Measurements from ENCODE around the gene NPAS3.

The NPAS3 gene

DNA sequence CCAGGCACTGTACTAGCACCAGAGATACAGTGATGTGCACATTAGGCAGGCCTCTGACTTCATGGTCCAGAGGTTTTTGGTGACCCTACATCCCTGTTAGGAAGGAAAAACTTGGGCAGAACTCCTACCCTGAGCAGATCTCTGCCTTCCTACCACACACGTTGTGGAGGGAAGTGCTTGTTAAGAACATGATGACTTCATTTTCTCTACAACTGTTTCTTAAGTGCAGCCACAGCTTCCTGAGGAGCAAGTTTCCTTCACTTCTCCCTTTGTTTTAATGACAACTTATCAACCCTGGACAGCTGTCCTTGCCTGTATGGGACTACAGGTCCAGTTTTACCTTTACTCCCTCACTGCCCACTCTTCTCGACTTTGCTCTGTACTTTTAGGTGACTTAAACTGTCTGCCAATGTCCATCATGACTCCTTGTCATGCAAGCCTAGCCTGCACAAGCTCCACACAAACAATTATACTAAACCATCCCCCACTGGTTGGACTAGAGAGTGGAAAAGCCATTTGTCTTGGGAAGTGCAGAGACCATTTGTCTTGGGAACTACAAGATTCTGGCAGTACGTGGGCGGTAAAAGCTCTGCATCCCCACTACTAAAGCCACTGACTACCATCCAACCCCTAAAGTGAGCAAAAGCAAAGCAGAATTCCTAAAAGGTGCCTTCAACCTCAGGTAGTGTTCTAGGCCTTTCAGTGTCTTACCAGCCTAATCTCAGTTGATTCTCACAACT lies 652.4 kb downstream of the NPAS3 start:
- no peaks in the 10 kb centered on the region for H3K27me3 Mint-ChIP-seq
- no peaks in the 10 kb centered on the region for H3K36me3 Mint-ChIP-seq (ENCODE audit: low read depth)
- DNase-seq, result no peak
- no peaks in the 10 kb centered on the region for H3K9me3 Mint-ChIP-seq
- no peak overlapping the region for H3K27ac Mint-ChIP-seq
- no peak overlapping the region for H3K4me3 Mint-ChIP-seq
- no peaks in the 10 kb centered on the region for H3K4me1 Mint-ChIP-seq (ENCODE audit: low read depth)

DNA sequence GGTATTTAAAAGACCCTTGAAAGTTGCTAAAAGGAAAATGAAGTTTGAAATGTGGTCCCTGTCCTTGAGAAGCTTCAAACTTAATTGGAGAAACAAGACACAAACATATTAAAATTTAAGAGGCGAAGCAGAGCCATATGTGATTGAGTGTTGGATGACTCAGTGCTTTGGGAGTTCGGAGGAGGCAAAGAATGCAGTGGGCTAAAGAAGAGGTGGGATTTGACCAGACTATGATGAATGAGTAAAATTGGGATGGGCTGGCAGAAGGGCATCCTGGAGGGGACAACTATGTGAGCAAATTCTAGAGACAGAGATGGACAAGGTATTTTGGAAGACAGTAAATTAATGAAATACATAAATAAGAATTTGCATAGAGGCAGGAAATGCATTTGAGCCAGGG lies 653.6 kb downstream of the NPAS3 start:
- H3K4me3 Mint-ChIP-seq, result no peak overlapping the region
- no peaks in the 10 kb centered on the region for H3K4me1 Mint-ChIP-seq (ENCODE audit: low read depth)
- H3K9me3 Mint-ChIP-seq, result no peaks in the 10 kb centered on the region
- H3K36me3 Mint-ChIP-seq (ENCODE audit: low read depth), result no peaks in the 10 kb centered on the region
- no peaks in the 10 kb centered on the region for H3K27me3 Mint-ChIP-seq
- no peak for DNase-seq
- H3K27ac Mint-ChIP-seq, result no peak overlapping the region

GRCh38 chr14:33596211-33597080 lies 657.8 kb downstream of the NPAS3 start:
- DNase-seq, result no peak
- no peaks in the 10 kb centered on the region for H3K9me3 Mint-ChIP-seq
- H3K4me3 Mint-ChIP-seq, result no peak overlapping the region
- H3K27me3 Mint-ChIP-seq, result peaks cover 11% of the 10 kb centered on the region
- H3K27ac Mint-ChIP-seq, result no peak overlapping the region
- no peaks in the 10 kb centered on the region for H3K36me3 Mint-ChIP-seq (ENCODE audit: low read depth)
- H3K4me1 Mint-ChIP-seq (ENCODE audit: low read depth), result no peaks in the 10 kb centered on the region

- no peaks in the 10 kb centered on the region for H3K36me3 Mint-ChIP-seq (ENCODE audit: low read depth)
- H3K27ac Mint-ChIP-seq, result no peak overlapping the region
- no peaks in the 10 kb centered on the region for H3K9me3 Mint-ChIP-seq
- peaks cover 13% of the 10 kb centered on the region for H3K27me3 Mint-ChIP-seq
- no peaks in the 10 kb centered on the region for H3K4me1 Mint-ChIP-seq (ENCODE audit: low read depth)
- H3K4me3 Mint-ChIP-seq, result no peak overlapping the region
- DNase-seq, result no peak
Measured at GRCh38 chr14:33598582-33598981, 659.9 kb downstream of the NPAS3 start.

DNA sequence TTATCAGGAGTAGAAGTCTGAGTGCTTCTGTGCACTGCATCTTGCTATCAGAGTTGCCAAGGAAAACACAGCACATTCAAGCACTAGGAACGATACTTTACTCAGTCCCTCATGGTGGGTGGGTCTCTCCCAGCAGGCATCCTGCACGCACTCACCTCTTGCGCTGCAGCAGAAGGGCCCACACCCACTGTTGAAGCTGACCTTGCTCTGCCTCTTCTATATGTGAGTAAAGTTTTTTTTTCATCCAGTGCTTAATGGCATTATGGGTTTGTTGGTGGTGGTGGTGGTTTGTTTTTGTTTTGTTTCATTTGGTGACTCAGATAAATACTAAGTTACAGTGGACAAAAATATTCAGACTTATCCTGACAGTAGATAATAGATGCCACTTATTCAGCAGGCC lies 663.7 kb downstream of the NPAS3 start:
- peaks cover 2% of the 10 kb centered on the region for H3K9me3 Mint-ChIP-seq
- no peak overlapping the region for H3K4me3 Mint-ChIP-seq
- peaks cover 13% of the 10 kb centered on the region for H3K27me3 Mint-ChIP-seq
- no peak for DNase-seq
- H3K36me3 Mint-ChIP-seq (ENCODE audit: low read depth), result no peaks in the 10 kb centered on the region
- no peak overlapping the region for H3K27ac Mint-ChIP-seq
- H3K4me1 Mint-ChIP-seq (ENCODE audit: low read depth), result no peaks in the 10 kb centered on the region

- H3K36me3 Mint-ChIP-seq (ENCODE audit: low read depth), result no peaks in the 10 kb centered on the region
- H3K4me3 Mint-ChIP-seq, result no peak overlapping the region
- H3K27me3 Mint-ChIP-seq, result peaks cover 2% of the 10 kb centered on the region
- peaks cover 2% of the 10 kb centered on the region for H3K9me3 Mint-ChIP-seq
- H3K27ac Mint-ChIP-seq, result no peak overlapping the region
- no peaks in the 10 kb centered on the region for H3K4me1 Mint-ChIP-seq (ENCODE audit: low read depth)
- DNase-seq, result no peak
Measured at GRCh38 chr14:33606591-33606990, 667.9 kb downstream of the NPAS3 start.

GRCh38 chr14:33609582-33609981 lies 670.9 kb downstream of the NPAS3 start:
- DNase-seq, result no peak
- no peak overlapping the region for H3K27ac Mint-ChIP-seq
- no peaks in the 10 kb centered on the region for H3K4me1 Mint-ChIP-seq (ENCODE audit: low read depth)
- peaks cover 2% of the 10 kb centered on the region for H3K9me3 Mint-ChIP-seq
- no peaks in the 10 kb centered on the region for H3K27me3 Mint-ChIP-seq
- H3K36me3 Mint-ChIP-seq (ENCODE audit: low read depth), result no peaks in the 10 kb centered on the region
- no peak overlapping the region for H3K4me3 Mint-ChIP-seq

GRCh38 chr14:33610121-33610520 lies 671.4 kb downstream of the NPAS3 start:
- Mint-ChIP-seq H3K36me3 (ENCODE audit: low read depth) (no peaks in the 10 kb centered on the region), H3K4me1 (ENCODE audit: low read depth) (no peaks in the 10 kb centered on the region), H3K9me3 (peaks cover 2% of the 10 kb centered on the region), H3K27ac (no peak overlapping the region), H3K27me3 (no peaks in the 10 kb centered on the region), H3K4me3 (no peak overlapping the region)
- no peak for DNase-seq

DNA sequence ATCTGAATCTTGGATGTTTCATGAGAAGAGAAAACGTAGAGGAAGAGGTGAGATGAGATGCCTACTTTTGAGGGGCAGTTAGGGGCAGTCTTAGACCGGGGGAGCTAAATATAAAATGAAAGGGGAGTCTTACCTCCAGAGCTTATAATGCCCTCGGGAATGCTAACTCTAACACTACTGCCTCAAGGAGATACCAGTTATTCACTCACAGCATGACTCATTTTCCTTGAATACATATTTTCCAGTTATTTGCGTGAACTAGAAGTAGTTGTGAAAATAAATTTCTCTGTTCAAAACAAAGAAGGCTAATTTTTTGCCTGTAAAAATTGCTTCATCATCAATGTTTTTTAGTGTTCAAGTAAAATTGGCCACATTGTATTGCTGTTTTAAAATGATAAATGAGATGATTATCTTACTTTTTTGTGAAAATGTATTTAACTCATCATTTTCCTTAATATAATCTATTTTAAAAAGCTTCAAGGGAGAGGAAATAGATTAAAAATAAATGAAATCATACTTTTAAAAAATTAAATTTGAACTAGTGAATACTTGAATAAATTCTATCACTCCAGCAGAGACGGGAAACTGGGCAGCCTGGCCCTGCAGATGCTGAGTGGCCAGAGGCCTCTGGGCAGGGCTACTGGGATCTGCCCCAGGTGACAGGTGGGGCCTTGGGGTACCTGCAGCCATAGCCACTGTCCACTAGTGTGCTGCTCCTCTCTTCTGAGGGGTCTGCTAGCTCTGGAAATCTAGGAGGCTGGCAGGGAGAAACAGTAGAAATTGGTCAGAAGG lies 672.9 kb downstream of the NPAS3 start:
- Mint-ChIP-seq H3K36me3 (ENCODE audit: low read depth) (no peaks in the 10 kb centered on the region), H3K27ac (no peak overlapping the region), H3K4me3 (no peak overlapping the region), H3K9me3 (no peaks in the 10 kb centered on the region), H3K4me1 (ENCODE audit: low read depth) (no peaks in the 10 kb centered on the region), H3K27me3 (no peaks in the 10 kb centered on the region)
- no peak for DNase-seq

DNA sequence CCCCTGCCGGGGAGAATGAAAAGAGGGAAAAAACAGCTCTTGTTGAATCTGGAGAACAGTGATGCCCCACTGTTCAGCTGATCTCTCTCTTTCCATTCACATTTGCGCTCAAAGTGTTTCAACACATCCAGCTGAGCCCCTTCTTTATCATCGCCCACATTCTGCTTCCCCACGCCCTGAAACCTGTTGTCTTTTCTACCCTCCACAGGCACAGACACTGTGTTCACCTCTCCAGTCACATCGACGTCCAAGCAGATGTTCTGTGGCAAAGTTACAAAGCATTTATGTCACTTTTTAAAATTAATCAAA lies 673.5 kb downstream of the NPAS3 start:
- Mint-ChIP-seq H3K4me3 (no peak overlapping the region), H3K27ac (no peak overlapping the region), H3K4me1 (ENCODE audit: low read depth) (no peaks in the 10 kb centered on the region), H3K9me3 (no peaks in the 10 kb centered on the region), H3K36me3 (ENCODE audit: low read depth) (no peaks in the 10 kb centered on the region), H3K27me3 (no peaks in the 10 kb centered on the region)
- no peak for DNase-seq

DNA sequence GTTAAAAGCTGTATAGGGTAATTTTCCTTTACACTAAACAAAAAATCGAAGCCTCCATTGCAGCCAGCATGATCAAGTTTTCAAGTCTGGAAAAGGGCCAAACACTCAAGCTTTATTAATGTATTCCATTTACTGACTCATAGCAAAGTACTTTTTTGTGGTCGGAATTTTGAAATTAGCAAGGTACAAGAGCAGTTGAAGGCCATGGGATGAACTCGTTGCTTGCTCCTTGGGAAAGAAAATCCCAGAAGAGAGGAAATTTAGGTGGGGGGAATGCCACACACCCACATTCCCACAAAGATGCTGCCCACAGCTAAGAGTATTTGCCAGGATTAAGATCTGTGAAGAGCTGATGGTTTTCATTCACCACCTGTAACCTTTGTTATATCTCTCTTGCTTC lies 678.5 kb downstream of the NPAS3 start:
- no peak overlapping the region for H3K27ac Mint-ChIP-seq
- H3K4me1 Mint-ChIP-seq (ENCODE audit: low read depth), result no peaks in the 10 kb centered on the region
- no peak overlapping the region for H3K4me3 Mint-ChIP-seq
- H3K9me3 Mint-ChIP-seq, result no peaks in the 10 kb centered on the region
- H3K36me3 Mint-ChIP-seq (ENCODE audit: low read depth), result no peaks in the 10 kb centered on the region
- DNase-seq, result no peak
- no peaks in the 10 kb centered on the region for H3K27me3 Mint-ChIP-seq

DNA sequence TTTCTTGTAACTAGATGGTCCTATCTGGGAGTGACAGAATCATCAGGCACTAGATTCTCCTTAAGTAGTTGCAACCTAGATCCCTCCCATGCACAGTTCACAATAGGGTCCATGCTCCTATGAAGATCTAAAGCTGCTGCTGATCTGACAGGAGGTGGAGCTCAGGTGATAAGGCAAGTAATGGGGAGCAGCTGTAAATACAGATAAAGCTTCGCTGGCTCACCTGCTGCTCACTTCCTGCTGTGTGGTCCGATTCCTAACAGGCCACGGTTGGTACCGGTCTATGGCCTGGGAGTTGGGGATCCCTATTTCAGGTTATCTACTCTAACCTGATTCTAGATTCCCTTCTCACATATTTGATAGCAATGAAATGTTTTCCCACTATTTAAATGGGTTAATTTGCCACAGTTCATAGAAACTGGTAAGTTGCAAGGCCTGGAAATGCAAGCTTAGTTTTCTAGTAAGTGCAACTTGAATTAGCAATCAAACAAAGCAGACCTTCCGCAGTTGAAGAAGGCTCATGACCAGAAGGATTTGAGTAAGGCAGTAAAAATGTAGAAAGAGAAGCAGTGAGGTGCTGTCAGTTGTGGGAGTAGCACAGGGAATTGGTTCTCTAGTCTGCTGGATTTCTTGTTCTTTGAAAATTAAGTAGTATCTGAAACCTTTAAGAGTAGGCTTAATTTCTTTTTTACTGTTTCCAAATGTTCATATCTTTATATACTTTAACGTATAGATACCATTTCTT lies 679.9 kb downstream of the NPAS3 start:
- Mint-ChIP-seq H3K27ac (no peak overlapping the region), H3K9me3 (no peaks in the 10 kb centered on the region), H3K4me1 (ENCODE audit: low read depth) (no peaks in the 10 kb centered on the region), H3K36me3 (ENCODE audit: low read depth) (no peaks in the 10 kb centered on the region), H3K27me3 (no peaks in the 10 kb centered on the region), H3K4me3 (no peak overlapping the region)
- no peak for DNase-seq

- no peak for DNase-seq
- H3K27me3 Mint-ChIP-seq, result no peaks in the 10 kb centered on the region
- no peaks in the 10 kb centered on the region for H3K9me3 Mint-ChIP-seq
- no peaks in the 10 kb centered on the region for H3K4me1 Mint-ChIP-seq (ENCODE audit: low read depth)
- no peak overlapping the region for H3K27ac Mint-ChIP-seq
- H3K4me3 Mint-ChIP-seq, result no peak overlapping the region
- H3K36me3 Mint-ChIP-seq (ENCODE audit: low read depth), result no peaks in the 10 kb centered on the region
Measured at GRCh38 chr14:33622496-33622895, 683.8 kb downstream of the NPAS3 start.

DNA sequence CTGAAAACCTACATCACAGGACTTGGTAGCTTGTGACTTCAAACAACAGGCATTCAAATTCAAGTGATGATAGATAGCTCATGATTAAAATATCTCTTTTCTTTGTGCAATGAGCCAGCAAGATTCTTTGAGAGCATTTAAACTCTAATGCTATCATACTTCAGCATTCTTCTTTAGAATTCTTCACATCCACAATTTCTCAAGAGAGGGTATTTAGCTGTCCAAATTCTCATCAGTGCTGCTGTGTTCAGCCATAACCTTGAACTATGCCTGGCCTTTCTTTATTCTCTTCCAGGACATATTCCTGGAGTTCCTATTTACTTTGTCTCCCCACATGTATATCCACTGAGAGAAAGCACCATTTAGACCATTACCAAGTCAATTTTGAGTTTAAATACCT lies 691.1 kb downstream of the NPAS3 start:
- H3K27ac Mint-ChIP-seq, result no peak overlapping the region
- H3K36me3 Mint-ChIP-seq (ENCODE audit: low read depth), result no peaks in the 10 kb centered on the region
- no peaks in the 10 kb centered on the region for H3K4me1 Mint-ChIP-seq (ENCODE audit: low read depth)

More for the DNA sequence above, 691.1 kb downstream of the NPAS3 start:
- no peak overlapping the region for H3K4me3 Mint-ChIP-seq
- no peak for DNase-seq
- H3K9me3 Mint-ChIP-seq, result no peaks in the 10 kb centered on the region
- H3K27me3 Mint-ChIP-seq, result no peaks in the 10 kb centered on the region
